ENCODE results near the gene BMP2K. TPM values are rescaled to one million over a fixed set of nuclear protein-coding genes. Genes with fewer than 3 reads are reported as not detected.

Gene BMP2K
- polyA plus RNA-seq, 1 donor (not counting 4 experiments of a cell fraction or from before 2014, with no cell fraction given) = 35.4 TPM

DNA sequence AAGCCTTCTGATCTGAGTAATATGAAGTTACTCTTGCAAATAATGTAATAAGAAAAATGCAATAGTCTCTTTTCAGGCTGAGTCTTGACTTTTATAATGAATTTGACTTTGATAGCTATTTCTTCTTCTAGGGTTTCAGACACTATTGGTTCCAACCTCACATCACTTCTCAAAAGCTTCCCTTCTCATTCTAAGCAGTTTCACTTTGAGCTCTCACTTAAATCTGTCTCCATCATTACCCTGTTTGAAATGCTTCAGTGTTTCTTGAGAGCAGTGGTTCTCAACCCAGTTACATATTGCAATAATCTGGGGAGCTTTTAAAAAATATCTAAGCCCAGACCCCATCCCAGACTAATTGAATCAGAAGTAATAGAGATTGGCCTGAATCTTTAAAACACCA, 40.5 kb upstream of the BMP2K start:
- no peaks in the 10 kb centered on the region for H3K36me3 ChIP-seq (ENCODE audit: control insufficient read depth in 2 of 2, extremely low read depth in 1 of 2, insufficient read depth in 2 of 2, low read length in 2 of 2)
- no peaks in the 10 kb centered on the region for H3K9me3 ChIP-seq (ENCODE audit: control insufficient read depth, low read depth, low read length)
- no peaks in the 10 kb centered on the region for H4K20me1 ChIP-seq (ENCODE audit: control insufficient read depth, extremely low read depth, insufficient read depth, low read length)
- dilution Hi-C loops (cut with MboI; ENCODE audit: extremely low pct_ligation_motif_present, low sequenced_read_pairs) = no loop called here
- H3K79me2 ChIP-seq (ENCODE audit: control insufficient read depth, insufficient read depth, low read length) = no peaks in the 10 kb centered on the region
- H3K27ac ChIP-seq (ENCODE audit: control insufficient read depth, insufficient read depth, low read length) = no peak overlapping the region
- no peaks in the 10 kb centered on the region for H3K9me1 ChIP-seq (ENCODE audit: control insufficient read depth, extremely low read depth, insufficient read depth, low read length)
- FAIRE-seq = no peak
- no peak overlapping the region for H3K9ac ChIP-seq (ENCODE audit: control insufficient read depth, extremely low read depth, insufficient read depth, low read length)
- H3K27me3 ChIP-seq (ENCODE audit: control insufficient read depth, extremely low read depth, insufficient read depth, low read length) = no peaks in the 10 kb centered on the region
- H3K4me1 ChIP-seq (ENCODE audit: control insufficient read depth, extremely low read depth, insufficient read depth, low read length) = no peaks in the 10 kb centered on the region
- no peak for TF ChIP-seq EZH2 (IDR thresholded peaks at IDR 0.05; ENCODE audit: low read length)
- no peak for TF ChIP-seq CTCF (optimal IDR thresholded peaks at IDR 0.05 in 1 of 3, IDR thresholded peaks at IDR 0.05 in 1 of 3, conservative IDR thresholded peaks at IDR 0.05 in 1 of 3; ENCODE audit: extremely low read depth in 1 of 3, insufficient read depth in 2 of 3, low read length in 3 of 3)
- DNase-seq (ENCODE audit: low read depth, low spot score) = no peak
- no peak overlapping the region for H3K4me2 ChIP-seq (ENCODE audit: control insufficient read depth, extremely low read depth, insufficient read depth, low read depth, low read length)
- H2AFZ ChIP-seq (ENCODE audit: control insufficient read depth, low read length) = no peak overlapping the region
- H3K4me3 ChIP-seq (ENCODE audit: control insufficient read depth in 2 of 3, extremely low read depth in 1 of 3, insufficient read depth in 2 of 3, low read depth in 1 of 3, low read length in 3 of 3) = no peak overlapping the region

DNA sequence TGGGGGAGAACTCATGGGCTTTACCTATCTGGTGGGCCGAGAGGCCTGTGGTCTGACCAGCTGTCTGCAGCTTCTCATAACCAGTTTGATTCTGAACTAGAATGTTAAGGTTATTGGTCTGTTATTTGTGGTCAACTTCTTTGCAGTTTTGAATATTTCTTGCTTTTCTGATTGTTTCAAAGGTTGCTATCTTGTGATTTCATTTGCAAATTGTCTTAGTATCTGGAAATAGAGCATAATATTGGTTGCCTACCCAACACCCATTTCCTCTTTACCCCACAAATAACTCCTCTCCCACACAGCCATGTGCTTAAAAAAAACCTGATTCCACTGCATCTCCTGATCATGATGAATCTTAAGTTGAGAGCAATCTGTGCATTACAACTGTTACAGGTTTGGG, 39.1 kb upstream of the BMP2K start:
- Histone ChIP-seq H3K4me1 (ENCODE audit: control insufficient read depth, extremely low read depth, insufficient read depth, low read length) (no peaks in the 10 kb centered on the region), H3K79me2 (ENCODE audit: control insufficient read depth, insufficient read depth, low read length) (no peaks in the 10 kb centered on the region), H3K9me3 (ENCODE audit: control insufficient read depth, low read depth, low read length) (no peaks in the 10 kb centered on the region), H3K27me3 (ENCODE audit: control insufficient read depth, extremely low read depth, insufficient read depth, low read length) (no peaks in the 10 kb centered on the region), H3K4me3 (ENCODE audit: control insufficient read depth in 2 of 3, extremely low read depth in 1 of 3, insufficient read depth in 2 of 3, low read depth in 1 of 3, low read length in 3 of 3) (no peak overlapping the region), H4K20me1 (ENCODE audit: control insufficient read depth, extremely low read depth, insufficient read depth, low read length) (no peaks in the 10 kb centered on the region), H3K4me2 (ENCODE audit: control insufficient read depth, extremely low read depth, insufficient read depth, low read depth, low read length) (no peak overlapping the region), H3K9me1 (ENCODE audit: control insufficient read depth, extremely low read depth, insufficient read depth, low read length) (no peaks in the 10 kb centered on the region), H3K9ac (ENCODE audit: control insufficient read depth, extremely low read depth, insufficient read depth, low read length) (no peak overlapping the region), H3K36me3 (ENCODE audit: control insufficient read depth in 2 of 2, extremely low read depth in 1 of 2, insufficient read depth in 2 of 2, low read length in 2 of 2) (no peaks in the 10 kb centered on the region), H2AFZ (ENCODE audit: control insufficient read depth, low read length) (no peak overlapping the region), H3K27ac (ENCODE audit: control insufficient read depth, insufficient read depth, low read length) (no peak overlapping the region)
- TF ChIP-seq CTCF (optimal IDR thresholded peaks at IDR 0.05 in 1 of 3, IDR thresholded peaks at IDR 0.05 in 1 of 3, conservative IDR thresholded peaks at IDR 0.05 in 1 of 3; ENCODE audit: extremely low read depth in 1 of 3, insufficient read depth in 2 of 3, low read length in 3 of 3) = no peak
- TF ChIP-seq EZH2 (IDR thresholded peaks at IDR 0.05; ENCODE audit: low read length) = no peak
- dilution Hi-C loops (cut with MboI; ENCODE audit: extremely low pct_ligation_motif_present, low sequenced_read_pairs) = no loop called here
- DNase-seq (ENCODE audit: low read depth, low spot score) = no peak
- FAIRE-seq = no peak
